Tibial nerve (tissue), 4 donors: ENCODE results near the gene KIZ.

ENCODE experiments used
- EP300 ChIP-seq, 2 donors: sonication (generic); formaldehyde crosslinking; IDR thresholded peaks; one replicate each; pipeline ENCODE4 v1.6.1; 2017; ENCODE audit warnings: antibody characterized with exemption in 2 of 2, mild to moderate bottlenecking in 1 of 2
- POLR2A ChIP-seq, 2 donors: fragments of 450-650 bp; IDR thresholded peaks; one replicate each; pipeline ENCODE4 v1.6.1; 2017; ENCODE audit warnings: antibody characterized with exemption in 2 of 2, mild to moderate bottlenecking in 2 of 2, moderate library complexity in 2 of 2
- TF ChIP-seq, protein P1 (sequence below), 5 experiments: fragments of 200-600 bp in 3 of 5; fragments of 450-650 bp in 2 of 5; sonication (generic) in 3 of 5; IDR thresholded peaks; one replicate each; pipeline ENCODE4 v1.5.1; 2016 to 2019; ENCODE audit warnings: antibody characterized with exemption in 5 of 5, mild to moderate bottlenecking in 3 of 5, moderate library complexity in 2 of 5

DNA sequence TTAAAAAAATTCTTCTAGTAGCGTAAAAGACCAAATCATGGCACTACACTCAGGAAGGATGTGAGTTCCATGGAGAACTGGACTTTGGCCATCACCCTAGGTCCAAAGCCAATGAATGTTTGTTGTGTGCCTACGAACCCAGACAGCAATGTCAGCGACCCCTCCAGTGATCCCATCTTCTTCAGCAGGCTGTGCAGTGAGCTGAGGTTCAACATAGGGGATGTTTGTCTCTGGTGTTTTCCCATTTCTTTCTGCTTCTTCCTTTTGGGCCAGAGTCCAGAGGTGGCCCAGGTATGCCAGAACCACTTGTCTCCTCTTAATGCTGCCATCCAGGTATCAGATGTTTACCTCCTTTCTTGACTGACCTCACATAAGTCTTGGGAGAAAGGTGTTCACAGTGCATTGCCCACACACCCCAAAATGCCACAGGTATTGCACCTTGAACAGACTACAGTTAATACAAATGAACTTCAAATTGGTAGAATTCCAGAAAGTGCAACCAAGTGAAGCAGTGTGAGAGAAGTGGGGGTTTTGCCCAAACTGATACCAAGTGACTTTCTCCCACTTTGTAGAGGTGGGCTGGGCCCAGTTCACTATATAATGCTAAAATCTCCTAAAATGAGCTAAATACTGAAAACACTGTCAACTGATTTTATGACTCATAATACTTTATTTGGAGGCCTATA lies 14.1 kb downstream of the KIZ start:
- TF ChIP-seq, protein P1, sequence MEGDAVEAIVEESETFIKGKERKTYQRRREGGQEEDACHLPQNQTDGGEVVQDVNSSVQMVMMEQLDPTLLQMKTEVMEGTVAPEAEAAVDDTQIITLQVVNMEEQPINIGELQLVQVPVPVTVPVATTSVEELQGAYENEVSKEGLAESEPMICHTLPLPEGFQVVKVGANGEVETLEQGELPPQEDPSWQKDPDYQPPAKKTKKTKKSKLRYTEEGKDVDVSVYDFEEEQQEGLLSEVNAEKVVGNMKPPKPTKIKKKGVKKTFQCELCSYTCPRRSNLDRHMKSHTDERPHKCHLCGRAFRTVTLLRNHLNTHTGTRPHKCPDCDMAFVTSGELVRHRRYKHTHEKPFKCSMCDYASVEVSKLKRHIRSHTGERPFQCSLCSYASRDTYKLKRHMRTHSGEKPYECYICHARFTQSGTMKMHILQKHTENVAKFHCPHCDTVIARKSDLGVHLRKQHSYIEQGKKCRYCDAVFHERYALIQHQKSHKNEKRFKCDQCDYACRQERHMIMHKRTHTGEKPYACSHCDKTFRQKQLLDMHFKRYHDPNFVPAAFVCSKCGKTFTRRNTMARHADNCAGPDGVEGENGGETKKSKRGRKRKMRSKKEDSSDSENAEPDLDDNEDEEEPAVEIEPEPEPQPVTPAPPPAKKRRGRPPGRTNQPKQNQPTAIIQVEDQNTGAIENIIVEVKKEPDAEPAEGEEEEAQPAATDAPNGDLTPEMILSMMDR (IDR thresholded peaks at IDR 0.05): no peak
- TF ChIP-seq POLR2A (IDR thresholded peaks at IDR 0.05) (no peak), EP300 (IDR thresholded peaks at IDR 0.05) (no peak)
